A673 (cell line): ENCODE results near the gene SFSWAP.

ENCODE experiments used
- EZH2 ChIP-seq: fragments of 200-600 bp; sonication (generic); IDR thresholded peaks from 2 replicates; pipeline ENCODE4 v1.6.1; 2017; ENCODE audit warnings: borderline replicate concordance, low read depth, mild to moderate bottlenecking, mixed read lengths, antibody characterized with exemption, low read length; ENCODE audit not compliant: poor library complexity, severe bottlenecking
- TF ChIP-seq, protein P1 (sequence below): fragments of 300-800, 200-600 bp; sonication (generic); conservative IDR thresholded peaks from 2 replicates; pipeline ENCODE4 v1.5.1; 2017; ENCODE audit warnings: low read depth, mild to moderate bottlenecking, antibody characterized with exemption, low read length, moderate library complexity, mixed read lengths

DNA sequence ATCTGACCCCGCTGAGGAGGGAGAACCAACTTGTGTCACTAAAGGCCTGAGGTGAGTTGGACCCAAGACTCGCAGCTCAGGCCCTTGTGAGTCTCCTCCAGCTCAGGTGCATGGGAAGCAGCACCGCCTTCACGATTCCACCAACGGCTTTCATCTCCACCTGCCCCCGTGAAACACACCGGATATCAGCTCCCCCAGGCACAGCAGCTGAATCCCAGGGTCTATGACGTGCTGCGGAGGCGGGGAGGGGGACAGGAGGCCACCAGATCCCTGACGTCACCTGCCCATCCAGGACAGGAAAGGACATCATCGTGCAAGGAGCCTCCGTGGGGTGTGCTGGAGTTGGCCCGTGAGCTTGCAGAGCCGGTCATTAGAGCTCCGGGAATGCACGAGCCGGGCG, 18.5 kb upstream of the SFSWAP start:
- TF ChIP-seq, protein P1, sequence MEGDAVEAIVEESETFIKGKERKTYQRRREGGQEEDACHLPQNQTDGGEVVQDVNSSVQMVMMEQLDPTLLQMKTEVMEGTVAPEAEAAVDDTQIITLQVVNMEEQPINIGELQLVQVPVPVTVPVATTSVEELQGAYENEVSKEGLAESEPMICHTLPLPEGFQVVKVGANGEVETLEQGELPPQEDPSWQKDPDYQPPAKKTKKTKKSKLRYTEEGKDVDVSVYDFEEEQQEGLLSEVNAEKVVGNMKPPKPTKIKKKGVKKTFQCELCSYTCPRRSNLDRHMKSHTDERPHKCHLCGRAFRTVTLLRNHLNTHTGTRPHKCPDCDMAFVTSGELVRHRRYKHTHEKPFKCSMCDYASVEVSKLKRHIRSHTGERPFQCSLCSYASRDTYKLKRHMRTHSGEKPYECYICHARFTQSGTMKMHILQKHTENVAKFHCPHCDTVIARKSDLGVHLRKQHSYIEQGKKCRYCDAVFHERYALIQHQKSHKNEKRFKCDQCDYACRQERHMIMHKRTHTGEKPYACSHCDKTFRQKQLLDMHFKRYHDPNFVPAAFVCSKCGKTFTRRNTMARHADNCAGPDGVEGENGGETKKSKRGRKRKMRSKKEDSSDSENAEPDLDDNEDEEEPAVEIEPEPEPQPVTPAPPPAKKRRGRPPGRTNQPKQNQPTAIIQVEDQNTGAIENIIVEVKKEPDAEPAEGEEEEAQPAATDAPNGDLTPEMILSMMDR: no peak
- TF ChIP-seq EZH2: no peak
